K562 (cell line): ENCODE data around the gene ISG20. TPM values are rescaled to one million over a fixed set of nuclear protein-coding genes. Genes with fewer than 3 reads are reported as not detected.

ENCODE experiments used
- ARID4B ChIP-seq: sonication (generic); formaldehyde crosslinking; IDR thresholded peaks from 2 replicates; pipeline ENCODE4 v1.8.0; 2022; ENCODE audit warnings: mild to moderate bottlenecking, missing genetic modification reagents
- ATF1 ChIP-seq, 2 experiments: fragments of 450-650 bp in 1 of 2; IDR thresholded peaks; 2 replicates each; pipeline ENCODE4 v1.6.1; 2016; ENCODE audit warnings: missing compliant biosample characterization in 1 of 2, missing genetic modification characterization in 1 of 2
- BACH1 ChIP-seq: fragments of 200-800 bp; sonication (Bioruptor generic); IDR thresholded peaks from 2 replicates; pipeline ENCODE4 v1.6.1; 2016; ENCODE audit warnings: missing genetic modification characterization, missing compliant biosample characterization
- CBX3 ChIP-seq, 2 experiments: IDR thresholded peaks; 1 replicate in 1 of 2; 2 replicates in 1 of 2; pipeline ENCODE4 v1.6.1; 2012; ENCODE audit warnings: inconsistent platforms in 2 of 2, low read length in 2 of 2, borderline replicate concordance in 1 of 2, control low read depth in 1 of 2
- EHMT2 ChIP-seq: fragments of 450-650 bp; IDR thresholded peaks from 2 replicates; pipeline ENCODE4 v1.6.1; 2018; ENCODE audit warnings: antibody characterized with exemption
- HNRNPL ChIP-seq: fragments of 200-400 bp; formaldehyde crosslinking; IDR thresholded peaks from 2 replicates; pipeline ENCODE4 v1.6.1; 2017; ENCODE audit warnings: low read depth, mild to moderate bottlenecking, low read length
- ILK ChIP-seq: fragments of 450-650 bp; IDR thresholded peaks from 2 replicates; pipeline ENCODE4 v1.6.1; 2016; ENCODE audit warnings: missing genetic modification characterization, low read depth, mild to moderate bottlenecking, missing compliant biosample characterization, moderate library complexity, borderline replicate concordance
- MAX ChIP-seq: sonication (generic); formaldehyde crosslinking; IDR thresholded peaks from 2 replicates; pipeline ENCODE4 v1.9.0; 2022; ENCODE audit warnings: mild to moderate bottlenecking, missing genetic modification reagents
- MIER1 ChIP-seq: fragments of 450-650 bp; IDR thresholded peaks from 2 replicates; pipeline ENCODE4 v1.6.1; 2016; ENCODE audit warnings: antibody characterized with exemption, mild to moderate bottlenecking, low read depth
- PRMT5 ChIP-seq: sonication (generic); formaldehyde crosslinking; IDR thresholded peaks from 2 replicates; pipeline ENCODE4 v1.5.0; 2020; ENCODE audit warnings: missing genetic modification reagents
- SIN3A ChIP-seq, 2 experiments: fragments of 150-350 bp in 1 of 2; IDR thresholded peaks; 2 replicates each; pipeline ENCODE4 v1.6.1; 2011 to 2016; ENCODE audit warnings: borderline replicate concordance in 2 of 2, low read depth in 2 of 2, low read length in 2 of 2, mild to moderate bottlenecking in 2 of 2, moderate library complexity in 2 of 2; ENCODE audit not compliant: control insufficient read depth in 1 of 2
- STAG1 ChIP-seq: sonication (generic); formaldehyde crosslinking; IDR thresholded peaks from 2 replicates; pipeline ENCODE4 v1.5.0; 2020; ENCODE audit warnings: missing genetic modification reagents, borderline replicate concordance
- ZBTB7A ChIP-seq: IDR thresholded peaks from 2 replicates; pipeline ENCODE4 v1.6.1; 2011; ENCODE audit warnings: low read depth, mild to moderate bottlenecking, low read length, moderate library complexity, borderline replicate concordance; ENCODE audit not compliant: control insufficient read depth
- polyA plus RNA-seq, 8 experiments: library from polyadenylated mRNA; depleted of rRNA in 4 of 8; stranded (reverse) in 5 of 8; unstranded in 3 of 8; fragments of >200 nt; fragmentation: Nextera tagmentation in 2 of 8; fragmentation: Illumina TruSeq in 1 of 8; extraction: Ambion mirVana in 2 of 8; extraction: Trizol in 1 of 8; gene quantifications; 2 replicates each; pipeline versions ENCODE4 v1.2.1 to v1.2.3, GENCODE V29; 2011 to 2014; ENCODE audit warnings: inconsistent platforms in 1 of 8, missing spikeins in 1 of 8
- total RNA-seq, 7 experiments: library from RNA; depleted of rRNA in 6 of 7; stranded (reverse); fragments of >200 nt in 6 of 7; fragmentation: Illumina TruSeq in 2 of 7; extraction: Trizol in 2 of 7; gene quantifications; 2 replicates each; pipeline versions ENCODE4 v1.2.1 to v1.2.3, GENCODE V29; 2011 to 2021; ENCODE audit warnings: low replicate concordance in 1 of 7
- TF ChIP-seq, protein P1 (sequence below): sonication (generic); formaldehyde crosslinking; IDR thresholded peaks from 2 replicates; pipeline ENCODE4 v1.5.0; 2020; ENCODE audit warnings: missing genetic modification reagents

ISG20 gene
- total and polyA plus RNA-seq, 9 of the 15 experiments (the other 6 are each of a cell fraction or from before 2014, with no cell fraction given) = 0.06 to 2.1 (median 1.00) TPM

DNA sequence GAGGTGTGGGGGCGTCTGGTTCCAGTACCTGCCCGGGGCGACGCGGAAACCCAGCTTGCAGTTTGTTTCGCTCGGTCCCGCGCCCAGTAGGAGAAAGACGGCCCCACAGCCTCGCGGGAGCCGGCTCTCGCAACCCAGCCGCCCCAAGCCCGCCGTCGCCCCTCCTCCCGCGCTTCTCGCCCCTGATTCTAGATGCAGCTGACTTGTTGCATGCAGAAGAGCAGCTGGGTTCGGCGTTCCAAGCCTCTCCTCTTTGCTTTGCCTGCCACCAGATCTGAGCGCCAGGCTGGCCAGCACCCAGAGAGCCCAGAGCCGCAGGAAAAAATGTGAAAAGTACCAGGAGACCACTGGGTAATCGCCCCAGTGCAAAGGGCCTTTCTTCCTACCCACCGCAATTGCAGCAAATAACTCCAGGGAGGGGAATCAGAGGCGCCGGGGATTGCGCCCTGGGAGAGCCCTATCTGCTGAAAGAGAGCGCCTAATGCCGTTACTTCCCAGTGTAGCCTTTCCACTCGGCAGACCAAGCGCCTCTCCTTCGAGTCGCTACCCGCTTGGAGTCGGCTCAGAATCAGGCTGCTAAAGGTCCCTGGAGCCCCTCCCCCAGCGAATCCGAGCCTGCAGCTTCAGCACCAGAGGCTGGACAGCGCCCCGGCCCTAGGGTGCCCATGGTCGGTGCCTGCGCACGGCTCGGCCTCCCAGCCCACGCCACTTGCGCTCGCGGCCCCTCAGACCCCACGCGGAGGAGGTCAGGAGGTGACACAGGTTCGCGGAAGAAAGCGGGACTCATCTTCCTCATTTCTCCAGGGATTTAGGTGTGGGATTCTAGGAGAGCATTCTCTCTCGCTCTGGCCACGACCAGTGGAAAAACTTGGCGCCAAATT lies 33.4 kb upstream of the ISG20 start (continued):
- TF ChIP-seq ARID4B (0 out of 2 replicates have a peak, but pooled peaks have one; percentile 55), HNRNPL (no peak), MAX (CRISPR knock-in tag) (peak; percentile 53; the same call in 1 of the 2 replicates), ATF1 (CRISPR knock-in tag; IDR thresholded peaks at IDR 0.05) (0 out of 2 replicates have a peak, but pooled peaks have one; percentile 27), ATF1 (tag; IDR thresholded peaks at IDR 0.05) (no peak), CBX3 (IDR thresholded peaks at IDR 0.05; ENCODE audit: borderline replicate concordance in 1 of 2, low read length in 2 of 2) (0 out of 3 replicates have a peak, but pooled peaks of 1 of the 2 experiments have one; percentile 17), MIER1 (peak; percentile 96), ILK (no peak), STAG1 (CRISPR knock-in tag) (peak; percentile 18; the same call in 1 of the 2 replicates), PRMT5 (CRISPR knock-in tag) (peak; percentile 90; the same call in 1 of the 2 replicates), ZBTB7A (peak; percentile 38; the same call in 1 of the 2 replicates), BACH1 (tag) (no peak), SIN3A (IDR thresholded peaks at IDR 0.05; ENCODE audit: borderline replicate concordance in 2 of 2, control insufficient read depth in 1 of 2, low read depth in 2 of 2, low read length in 2 of 2) (peak in 1 of 2 experiments; percentile 76; a peak in 2 of 4 replicates), EHMT2 (peak; percentile 98)
- TF ChIP-seq, protein P1, sequence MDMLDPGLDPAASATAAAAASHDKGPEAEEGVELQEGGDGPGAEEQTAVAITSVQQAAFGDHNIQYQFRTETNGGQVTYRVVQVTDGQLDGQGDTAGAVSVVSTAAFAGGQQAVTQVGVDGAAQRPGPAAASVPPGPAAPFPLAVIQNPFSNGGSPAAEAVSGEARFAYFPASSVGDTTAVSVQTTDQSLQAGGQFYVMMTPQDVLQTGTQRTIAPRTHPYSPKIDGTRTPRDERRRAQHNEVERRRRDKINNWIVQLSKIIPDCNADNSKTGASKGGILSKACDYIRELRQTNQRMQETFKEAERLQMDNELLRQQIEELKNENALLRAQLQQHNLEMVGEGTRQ = no peak
